SK-N-SH (cell line): ENCODE measurements around the gene TSPAN3.

Experiments
- CTCF ChIP-seq: fragments of 200-600 bp; sonication (generic); IDR thresholded peaks from 2 replicates; pipeline ENCODE4 v1.6.1; 2017; ENCODE audit warnings: antibody characterized with exemption, mild to moderate bottlenecking, moderate library complexity
- MXI1 ChIP-seq: IDR thresholded peaks from 2 replicates; pipeline ENCODE4 v1.6.1; 2012; ENCODE audit warnings: mild to moderate bottlenecking, low read depth, low read length, improper control_type of control experiment
- POLR2AphosphoS5 ChIP-seq: IDR thresholded peaks from 2 replicates; pipeline ENCODE4 v1.6.1; 2012; ENCODE audit warnings: low read depth, low read length
- TAF1 ChIP-seq: IDR thresholded peaks from 2 replicates; pipeline ENCODE4 v1.6.1; 2012; ENCODE audit warnings: low read depth, mild to moderate bottlenecking, low read length, moderate library complexity, borderline replicate concordance
- TF ChIP-seq, protein P1 (sequence below): IDR thresholded peaks from 2 replicates; pipeline ENCODE4; 2012

DNA sequence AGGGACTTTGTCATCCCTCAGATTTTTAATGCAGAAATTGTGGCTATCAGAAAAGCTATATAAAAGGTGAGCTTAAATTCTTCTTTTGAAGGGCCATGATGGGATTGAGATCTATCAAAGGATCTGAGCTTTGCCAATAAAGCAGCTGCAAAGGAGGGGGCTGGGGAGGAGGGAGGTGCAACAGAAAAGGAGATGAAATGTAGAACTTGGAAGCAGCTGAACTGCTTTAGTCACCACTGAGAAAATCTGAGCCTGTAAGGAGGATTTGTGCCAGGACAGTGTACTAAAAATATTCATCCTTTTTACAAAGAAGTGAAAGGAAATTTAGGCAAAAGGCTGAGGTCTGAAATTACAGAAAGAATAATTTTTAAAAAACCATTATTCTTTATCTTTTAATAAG, 10.4 kb downstream of the TSPAN3 start:
- TF ChIP-seq POLR2AphosphoS5 (no peak), TAF1 (no peak), MXI1 (no peak), CTCF (no peak)
- TF ChIP-seq, protein P1, sequence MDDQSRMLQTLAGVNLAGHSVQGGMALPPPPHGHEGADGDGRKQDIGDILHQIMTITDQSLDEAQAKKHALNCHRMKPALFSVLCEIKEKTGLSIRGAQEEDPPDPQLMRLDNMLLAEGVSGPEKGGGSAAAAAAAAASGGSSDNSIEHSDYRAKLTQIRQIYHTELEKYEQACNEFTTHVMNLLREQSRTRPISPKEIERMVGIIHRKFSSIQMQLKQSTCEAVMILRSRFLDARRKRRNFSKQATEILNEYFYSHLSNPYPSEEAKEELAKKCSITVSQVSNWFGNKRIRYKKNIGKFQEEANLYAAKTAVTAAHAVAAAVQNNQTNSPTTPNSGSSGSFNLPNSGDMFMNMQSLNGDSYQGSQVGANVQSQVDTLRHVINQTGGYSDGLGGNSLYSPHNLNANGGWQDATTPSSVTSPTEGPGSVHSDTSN: no peak
